Neural crest cell (in vitro differentiated cells): ENCODE data around the gene KDM4B. TPM values are rescaled to one million over a fixed set of nuclear protein-coding genes. Genes with fewer than 3 reads are reported as not detected.

ENCODE experiments used
- DNase-seq: peaks from one replicate; pipeline ENCODE4 v3.0.0; 2021; ENCODE audit warnings: low read depth, mixed read lengths, low spot score
- H3K27ac Mint-ChIP-seq: one replicate; pipeline ENCODE4 v1.8.0; 2021; ENCODE audit warnings: mild to moderate bottlenecking, mixed read lengths; ENCODE audit not compliant: unreplicated experiment
- H3K27me3 Mint-ChIP-seq: 2 replicates; pipeline ENCODE4 v1.8.0; 2021; ENCODE audit warnings: low read depth, mild to moderate bottlenecking, mixed read lengths
- H3K36me3 Mint-ChIP-seq: 2 replicates; pipeline ENCODE4 v1.8.0; 2021; ENCODE audit warnings: low read depth, mild to moderate bottlenecking, mixed read lengths
- H3K4me1 Mint-ChIP-seq: 2 replicates; pipeline ENCODE4 v1.8.0; 2021; ENCODE audit warnings: mixed read lengths
- H3K4me3 Mint-ChIP-seq: one replicate; pipeline ENCODE4 v1.8.0; 2021; ENCODE audit warnings: mild to moderate bottlenecking, mixed read lengths
- H3K9me3 Mint-ChIP-seq: 2 replicates; pipeline ENCODE4 v1.8.0; 2021; ENCODE audit warnings: mixed read lengths
- total RNA-seq: library from RNA; stranded (reverse); gene quantifications from 2 replicates; pipeline ENCODE4 v1.2.1, GENCODE V29; 2021
- TF ChIP-seq, protein P1 (sequence below): fragments of 200-600 bp; sonication (generic); conservative IDR thresholded peaks from 2 replicates; pipeline ENCODE4 v1.5.0; 2021; ENCODE audit warnings: antibody characterized with exemption, mild to moderate bottlenecking

Gene KDM4B
- total RNA-seq, 1 donor from 2014 or later = 45.4 TPM

- H3K27ac Mint-ChIP-seq = no peak overlapping the region
- no peaks in the 10 kb centered on the region for H3K4me1 Mint-ChIP-seq
- H3K36me3 Mint-ChIP-seq = peaks cover 8% of the 10 kb centered on the region
- H3K27me3 Mint-ChIP-seq = no peaks in the 10 kb centered on the region
- H3K9me3 Mint-ChIP-seq = no peaks in the 10 kb centered on the region
- no peak for DNase-seq
- TF ChIP-seq, protein P1, sequence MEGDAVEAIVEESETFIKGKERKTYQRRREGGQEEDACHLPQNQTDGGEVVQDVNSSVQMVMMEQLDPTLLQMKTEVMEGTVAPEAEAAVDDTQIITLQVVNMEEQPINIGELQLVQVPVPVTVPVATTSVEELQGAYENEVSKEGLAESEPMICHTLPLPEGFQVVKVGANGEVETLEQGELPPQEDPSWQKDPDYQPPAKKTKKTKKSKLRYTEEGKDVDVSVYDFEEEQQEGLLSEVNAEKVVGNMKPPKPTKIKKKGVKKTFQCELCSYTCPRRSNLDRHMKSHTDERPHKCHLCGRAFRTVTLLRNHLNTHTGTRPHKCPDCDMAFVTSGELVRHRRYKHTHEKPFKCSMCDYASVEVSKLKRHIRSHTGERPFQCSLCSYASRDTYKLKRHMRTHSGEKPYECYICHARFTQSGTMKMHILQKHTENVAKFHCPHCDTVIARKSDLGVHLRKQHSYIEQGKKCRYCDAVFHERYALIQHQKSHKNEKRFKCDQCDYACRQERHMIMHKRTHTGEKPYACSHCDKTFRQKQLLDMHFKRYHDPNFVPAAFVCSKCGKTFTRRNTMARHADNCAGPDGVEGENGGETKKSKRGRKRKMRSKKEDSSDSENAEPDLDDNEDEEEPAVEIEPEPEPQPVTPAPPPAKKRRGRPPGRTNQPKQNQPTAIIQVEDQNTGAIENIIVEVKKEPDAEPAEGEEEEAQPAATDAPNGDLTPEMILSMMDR = no peak
- H3K4me3 Mint-ChIP-seq = no peak overlapping the region
Measured at GRCh38 chr19:5076440-5077208, 107.7 kb downstream of the KDM4B start.

- TF ChIP-seq, protein P1 = no peak
- no peaks in the 10 kb centered on the region for H3K4me1 Mint-ChIP-seq
- no peak for DNase-seq
- no peaks in the 10 kb centered on the region for H3K9me3 Mint-ChIP-seq
- H3K27me3 Mint-ChIP-seq = no peaks in the 10 kb centered on the region
- H3K27ac Mint-ChIP-seq = no peak overlapping the region
- no peak overlapping the region for H3K4me3 Mint-ChIP-seq
- peaks cover 8% of the 10 kb centered on the region for H3K36me3 Mint-ChIP-seq
Measured at GRCh38 chr19:5077209-5077515, 108.2 kb downstream of the KDM4B start.

- H3K36me3 Mint-ChIP-seq = peaks cover 8% of the 10 kb centered on the region
- H3K27me3 Mint-ChIP-seq = no peaks in the 10 kb centered on the region
- TF ChIP-seq, protein P1 = no peak
- no peak overlapping the region for H3K4me3 Mint-ChIP-seq
- H3K9me3 Mint-ChIP-seq = no peaks in the 10 kb centered on the region
- no peak for DNase-seq
- H3K27ac Mint-ChIP-seq = no peak overlapping the region
- no peaks in the 10 kb centered on the region for H3K4me1 Mint-ChIP-seq
Measured at GRCh38 chr19:5078182-5078581, 109.3 kb downstream of the KDM4B start.

GRCh38 chr19:5078666-5079065, 109.8 kb downstream of the KDM4B start:
- peaks cover 2% of the 10 kb centered on the region for H3K4me1 Mint-ChIP-seq
- no peak overlapping the region for H3K27ac Mint-ChIP-seq
- TF ChIP-seq, protein P1 = no peak
- H3K36me3 Mint-ChIP-seq = peaks cover 8% of the 10 kb centered on the region
- DNase-seq = no peak
- H3K9me3 Mint-ChIP-seq = no peaks in the 10 kb centered on the region
- no peaks in the 10 kb centered on the region for H3K27me3 Mint-ChIP-seq
- no peak overlapping the region for H3K4me3 Mint-ChIP-seq

DNA sequence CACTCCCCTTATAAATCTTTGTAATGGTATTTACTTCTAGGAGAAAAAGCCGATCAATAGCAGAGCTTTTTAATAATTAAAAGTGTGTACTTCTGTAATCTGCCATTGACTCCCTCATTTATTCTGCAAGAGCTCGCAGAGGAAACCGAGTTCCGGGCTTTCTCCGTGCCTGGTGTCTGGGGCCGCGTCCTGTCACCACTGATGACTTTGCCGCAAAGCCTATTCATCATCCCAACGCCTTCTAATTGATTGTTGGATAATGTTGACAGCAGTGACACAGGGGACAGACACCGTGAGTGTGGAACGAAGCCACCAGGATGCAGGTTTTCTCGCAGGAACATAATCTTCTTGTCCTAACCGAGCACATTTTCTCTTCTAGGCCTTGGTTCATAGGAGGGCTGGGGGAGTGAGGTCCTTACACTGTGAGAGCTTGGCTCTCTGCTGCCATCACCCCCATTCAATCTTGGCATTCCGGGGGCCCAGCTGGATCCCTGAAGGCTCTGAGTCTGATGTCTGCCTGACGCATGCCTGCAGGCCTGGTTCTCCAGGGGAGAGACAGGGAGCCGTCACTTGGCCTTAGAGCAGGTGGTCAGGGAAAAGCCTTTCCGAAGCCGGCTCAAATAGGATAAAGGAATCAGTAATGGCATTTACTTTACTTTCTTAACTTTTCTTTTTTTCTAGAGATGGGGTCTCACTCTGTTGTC, 110.3 kb downstream of the KDM4B start:
- no peak for DNase-seq
- TF ChIP-seq, protein P1 = no peak
- Mint-ChIP-seq H3K36me3 (peaks cover 8% of the 10 kb centered on the region), H3K27ac (no peak overlapping the region), H3K4me3 (no peak overlapping the region), H3K9me3 (no peaks in the 10 kb centered on the region), H3K4me1 (peaks cover 4% of the 10 kb centered on the region), H3K27me3 (no peaks in the 10 kb centered on the region)
